ENCODE measurements around the gene DHRS1. TPM values are rescaled to one million over a fixed set of nuclear protein-coding genes. Genes with fewer than 3 reads are reported as not detected.

The DHRS1 gene
- total RNA-seq, 1 donor from 2014 or later = 6.3 TPM

- Histone ChIP-seq H3K27ac (ENCODE audit: low read depth, low read length) (no peak overlapping the region), H3K4me1 (ENCODE audit: control insufficient read depth in 3 of 3, insufficient read depth in 3 of 3, low read length in 3 of 3) (peaks cover 25 to 41% (median 27%) of the 10 kb centered on the region in 3 donors), H3K36me3 (ENCODE audit: control insufficient read depth in 3 of 3, insufficient read depth in 3 of 3, low read length in 3 of 3) (peaks cover 0 to 7% (median 2%) of the 10 kb centered on the region in 3 donors), H3K9me3 (ENCODE audit: control insufficient read depth in 3 of 3, low read length in 3 of 3) (no peaks in the 10 kb centered on the region), H3K9ac (ENCODE audit: low read depth in 1 of 3, low read length in 3 of 3) (no peak overlapping the region), H3K4me3 (ENCODE audit: low read length in 3 of 3) (no peak overlapping the region), H3K27me3 (ENCODE audit: control insufficient read depth in 3 of 3, insufficient read depth in 3 of 3, low read length in 3 of 3) (peaks cover 51 to 72% (median 64%) of the 10 kb centered on the region in 3 donors)
Observed at GRCh38 chr14:24337144-24337823, 37.7 kb upstream of the DHRS1 start.

DNA sequence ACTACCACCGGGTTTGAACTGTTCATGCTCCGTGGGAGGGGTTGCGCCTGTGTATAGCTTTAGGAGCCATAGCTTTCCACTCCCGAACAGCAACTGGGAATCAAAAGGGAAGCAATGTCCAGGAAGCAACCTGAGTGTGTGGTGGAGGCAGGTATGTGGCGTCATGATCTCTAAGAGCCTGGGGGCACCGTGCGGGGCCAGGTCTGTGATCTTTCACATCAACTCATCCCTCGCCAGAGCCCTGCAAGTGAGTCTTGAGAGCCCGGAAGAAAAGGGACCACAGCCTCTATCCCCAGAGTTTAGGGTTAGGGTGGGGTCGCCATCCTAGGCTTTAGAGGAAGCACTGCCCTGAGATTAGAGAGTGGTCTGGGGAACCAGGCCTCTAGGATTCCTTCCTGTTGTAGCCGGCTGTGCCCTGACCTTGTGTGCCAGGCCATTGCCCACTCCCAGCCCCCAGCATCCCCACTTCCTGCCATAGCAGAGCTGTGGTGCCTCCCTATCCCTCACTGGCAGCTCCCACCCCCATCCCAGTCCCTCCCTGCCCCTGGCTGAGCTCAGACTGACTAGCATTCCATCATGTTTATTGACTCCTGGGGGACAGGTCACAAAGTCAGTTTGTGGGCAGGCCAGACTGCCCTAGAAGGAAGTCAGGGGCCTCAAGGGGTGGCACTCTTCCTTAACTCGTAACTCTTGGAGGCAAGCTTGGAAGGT is 36.0 kb upstream of the DHRS1 start:
- peak overlapping the region; percentile 80 for H3K27ac ChIP-seq (ENCODE audit: low read depth, low read length)
- H3K36me3 ChIP-seq (ENCODE audit: control insufficient read depth in 3 of 3, insufficient read depth in 3 of 3, low read length in 3 of 3) = peaks cover 0 to 7% (median 2%) of the 10 kb centered on the region in 3 donors
- peak overlapping the region in 2 of 3 donors; percentile 67 for H3K4me3 ChIP-seq (ENCODE audit: low read length in 3 of 3)
- H3K9me3 ChIP-seq (ENCODE audit: control insufficient read depth in 3 of 3, low read length in 3 of 3) = no peaks in the 10 kb centered on the region
- H3K27me3 ChIP-seq (ENCODE audit: control insufficient read depth in 3 of 3, insufficient read depth in 3 of 3, low read length in 3 of 3) = peaks cover 55 to 86% (median 80%) of the 10 kb centered on the region in 3 donors
- peak overlapping the region in 1 of 3 donors; percentile 67 for H3K9ac ChIP-seq (ENCODE audit: low read depth in 1 of 3, low read length in 3 of 3)
- peaks cover 29 to 47% (median 34%) of the 10 kb centered on the region in 3 donors for H3K4me1 ChIP-seq (ENCODE audit: control insufficient read depth in 3 of 3, insufficient read depth in 3 of 3, low read length in 3 of 3)

- Histone ChIP-seq H3K4me3 (ENCODE audit: low read length in 3 of 3) (peak within 1 kb of the TSS; percentile 56 to 67 (median 67)), H3K36me3 (ENCODE audit: control insufficient read depth in 3 of 3, insufficient read depth in 3 of 3, low read length in 3 of 3) (peaks cover 0 to 7% (median 4%) of the 10 kb centered on the region in 3 donors), H3K4me1 (ENCODE audit: control insufficient read depth in 3 of 3, insufficient read depth in 3 of 3, low read length in 3 of 3) (peaks cover 29 to 41% (median 38%) of the 10 kb centered on the region in 3 donors), H3K9ac (ENCODE audit: low read depth in 1 of 3, low read length in 3 of 3) (peak within 1 kb of the TSS; percentile 57 to 74 (median 67)), H3K27ac (ENCODE audit: low read depth, low read length) (peak within 1 kb of the TSS; percentile 80), H3K9me3 (ENCODE audit: control insufficient read depth in 3 of 3, low read length in 3 of 3) (no peaks in the 10 kb centered on the region), H3K27me3 (ENCODE audit: control insufficient read depth in 3 of 3, insufficient read depth in 3 of 3, low read length in 3 of 3) (peaks cover 55 to 86% (median 73%) of the 10 kb centered on the region in 3 donors)
Observed at GRCh38 chr14:24334431-24335291, 35.1 kb upstream of the DHRS1 start, which contains the start of gene ADCY4. Gene ADCY4 (minus strand): TSS chr14:24335071. CDS start chr14:24334652, 419 bp downstream.

DNA sequence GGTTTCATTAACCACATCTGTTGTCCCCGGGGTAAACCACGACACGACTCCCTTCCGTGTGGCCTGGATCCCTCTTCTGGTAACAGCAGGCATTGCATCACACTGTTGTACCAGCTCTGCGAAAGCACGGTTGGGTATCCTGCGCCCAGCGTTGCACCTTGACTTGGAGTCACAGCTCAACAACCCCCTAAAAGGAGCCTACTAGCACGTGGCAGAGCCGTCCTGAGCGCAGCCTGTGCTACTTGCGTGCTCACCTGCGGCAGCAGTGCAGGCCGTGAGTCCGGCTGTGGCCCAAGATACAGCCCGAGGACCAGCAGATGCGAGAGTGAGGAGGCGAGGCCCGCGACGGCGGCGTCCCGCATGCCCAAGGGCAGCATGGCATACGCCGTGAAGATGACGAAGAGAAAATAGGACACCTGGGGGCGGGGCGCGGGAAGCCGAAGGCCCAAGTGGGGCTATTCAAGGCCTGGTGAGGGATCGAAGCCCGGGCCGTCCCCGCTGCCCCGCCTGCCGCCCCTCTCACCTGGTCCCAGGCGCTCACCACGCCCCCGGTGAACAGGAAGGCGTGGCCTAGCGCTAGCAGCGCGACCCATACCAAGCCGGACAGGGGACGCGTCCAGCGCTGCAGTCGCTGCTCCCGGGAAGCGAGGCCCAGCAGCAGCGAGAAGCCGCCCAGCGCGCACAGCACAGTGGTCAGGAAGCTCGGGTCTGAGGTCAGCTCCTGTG is 32.9 kb upstream of the DHRS1 start:
- Histone ChIP-seq H3K4me3 (ENCODE audit: low read length in 3 of 3) (peak overlapping the region; percentile 42 to 67 (median 60)), H3K27me3 (ENCODE audit: control insufficient read depth in 3 of 3, insufficient read depth in 3 of 3, low read length in 3 of 3) (peaks cover 38 to 65% (median 55%) of the 10 kb centered on the region in 3 donors), H3K9ac (ENCODE audit: low read depth in 1 of 3, low read length in 3 of 3) (peak overlapping the region in 2 of 3 donors; percentile 20 to 40), H3K4me1 (ENCODE audit: control insufficient read depth in 3 of 3, insufficient read depth in 3 of 3, low read length in 3 of 3) (peaks cover 25 to 49% (median 27%) of the 10 kb centered on the region in 3 donors), H3K27ac (ENCODE audit: low read depth, low read length) (no peak overlapping the region), H3K36me3 (ENCODE audit: control insufficient read depth in 3 of 3, insufficient read depth in 3 of 3, low read length in 3 of 3) (peaks cover 0 to 7% (median 4%) of the 10 kb centered on the region in 3 donors), H3K9me3 (ENCODE audit: control insufficient read depth in 3 of 3, low read length in 3 of 3) (no peaks in the 10 kb centered on the region)

GRCh38 chr14:24331731-24332267 is 32.2 kb upstream of the DHRS1 start:
- no peak overlapping the region for H3K9ac ChIP-seq (ENCODE audit: low read depth in 1 of 3, low read length in 3 of 3)
- H3K27me3 ChIP-seq (ENCODE audit: control insufficient read depth in 3 of 3, insufficient read depth in 3 of 3, low read length in 3 of 3) = peaks cover 38 to 59% (median 50%) of the 10 kb centered on the region in 3 donors
- no peak overlapping the region for H3K27ac ChIP-seq (ENCODE audit: low read depth, low read length)
- H3K9me3 ChIP-seq (ENCODE audit: control insufficient read depth in 3 of 3, low read length in 3 of 3) = no peaks in the 10 kb centered on the region
- peaks cover 0 to 3% (median 2%) of the 10 kb centered on the region in 3 donors for H3K36me3 ChIP-seq (ENCODE audit: control insufficient read depth in 3 of 3, insufficient read depth in 3 of 3, low read length in 3 of 3)
- H3K4me1 ChIP-seq (ENCODE audit: control insufficient read depth in 3 of 3, insufficient read depth in 3 of 3, low read length in 3 of 3) = peaks cover 25 to 51% (median 27%) of the 10 kb centered on the region in 3 donors
- peak overlapping the region in 2 of 3 donors; percentile 60 to 67 for H3K4me3 ChIP-seq (ENCODE audit: low read length in 3 of 3)

- peaks cover 24 to 48% (median 27%) of the 10 kb centered on the region in 3 donors for H3K4me1 ChIP-seq (ENCODE audit: control insufficient read depth in 3 of 3, insufficient read depth in 3 of 3, low read length in 3 of 3)
- no peak overlapping the region for H3K27ac ChIP-seq (ENCODE audit: low read depth, low read length)
- peaks cover 37 to 58% (median 50%) of the 10 kb centered on the region in 3 donors for H3K27me3 ChIP-seq (ENCODE audit: control insufficient read depth in 3 of 3, insufficient read depth in 3 of 3, low read length in 3 of 3)
- H3K9me3 ChIP-seq (ENCODE audit: control insufficient read depth in 3 of 3, low read length in 3 of 3) = no peaks in the 10 kb centered on the region
- peaks cover 0 to 2% (median 0%) of the 10 kb centered on the region in 3 donors for H3K36me3 ChIP-seq (ENCODE audit: control insufficient read depth in 3 of 3, insufficient read depth in 3 of 3, low read length in 3 of 3)
- H3K9ac ChIP-seq (ENCODE audit: low read depth in 1 of 3, low read length in 3 of 3) = no peak overlapping the region
- H3K4me3 ChIP-seq (ENCODE audit: low read length in 3 of 3) = no peak overlapping the region
Observed at GRCh38 chr14:24330973-24331674, 31.5 kb upstream of the DHRS1 start.

- peaks cover 0 to 3% (median 2%) of the 10 kb centered on the region in 3 donors for H3K36me3 ChIP-seq (ENCODE audit: control insufficient read depth in 3 of 3, insufficient read depth in 3 of 3, low read length in 3 of 3)
- H3K4me1 ChIP-seq (ENCODE audit: control insufficient read depth in 3 of 3, insufficient read depth in 3 of 3, low read length in 3 of 3) = peaks cover 16 to 42% (median 24%) of the 10 kb centered on the region in 3 donors
- H3K27ac ChIP-seq (ENCODE audit: low read depth, low read length) = no peak overlapping the region
- no peak overlapping the region for H3K4me3 ChIP-seq (ENCODE audit: low read length in 3 of 3)
- no peaks in the 10 kb centered on the region for H3K9me3 ChIP-seq (ENCODE audit: control insufficient read depth in 3 of 3, low read length in 3 of 3)
- H3K27me3 ChIP-seq (ENCODE audit: control insufficient read depth in 3 of 3, insufficient read depth in 3 of 3, low read length in 3 of 3) = peaks cover 23 to 44% (median 38%) of the 10 kb centered on the region in 3 donors
- no peak overlapping the region for H3K9ac ChIP-seq (ENCODE audit: low read depth in 1 of 3, low read length in 3 of 3)
Observed at GRCh38 chr14:24329736-24330135, 30.2 kb upstream of the DHRS1 start.

- Histone ChIP-seq H3K9ac (ENCODE audit: low read depth in 1 of 3, low read length in 3 of 3) (no peak overlapping the region), H3K4me3 (ENCODE audit: low read length in 3 of 3) (no peak overlapping the region), H3K27me3 (ENCODE audit: control insufficient read depth in 3 of 3, insufficient read depth in 3 of 3, low read length in 3 of 3) (peaks cover 18 to 38% (median 32%) of the 10 kb centered on the region in 3 donors), H3K36me3 (ENCODE audit: control insufficient read depth in 3 of 3, insufficient read depth in 3 of 3, low read length in 3 of 3) (peaks cover 0 to 4% (median 3%) of the 10 kb centered on the region in 3 donors), H3K4me1 (ENCODE audit: control insufficient read depth in 3 of 3, insufficient read depth in 3 of 3, low read length in 3 of 3) (peaks cover 13 to 39% (median 21%) of the 10 kb centered on the region in 3 donors), H3K9me3 (ENCODE audit: control insufficient read depth in 3 of 3, low read length in 3 of 3) (no peaks in the 10 kb centered on the region), H3K27ac (ENCODE audit: low read depth, low read length) (no peak overlapping the region)
Observed at GRCh38 chr14:24329073-24329663, 29.6 kb upstream of the DHRS1 start.
